Smooth muscle cell (in vitro differentiated cells): ENCODE results near the gene INSM2. TPM values are rescaled to one million over a fixed set of nuclear protein-coding genes. Genes with fewer than 3 reads are reported as not detected.

Source experiments
- DNase-seq: peaks from one replicate; lab custom pipeline; 2025; ENCODE audit not compliant: unreplicated experiment; lab: John Stamatoyannopoulos, UW
- H2AFZ ChIP-seq: fragments of 200-600 bp; sonication (generic); 2 replicates; pipeline ENCODE4 v1.6.0; 2016; ENCODE audit warnings: antibody characterized with exemption, low read depth, mild to moderate bottlenecking
- H3F3A ChIP-seq: fragments of 200-600 bp; sonication (generic); 2 replicates; pipeline ENCODE4 v1.6.0; 2017; ENCODE audit warnings: antibody characterized with exemption, low read depth
- H3K27ac ChIP-seq: fragments of 200-600 bp; sonication (generic); 2 replicates; pipeline ENCODE4 v1.5.1; 2016; ENCODE audit warnings: low read depth, mild to moderate bottlenecking
- H3K27me3 ChIP-seq: fragments of 200-600 bp; sonication (generic); 2 replicates; pipeline ENCODE4 v1.6.1; 2016; ENCODE audit warnings: low read depth, mild to moderate bottlenecking
- H3K36me3 ChIP-seq: fragments of 200-600 bp; sonication (generic); 2 replicates; pipeline ENCODE4 v1.5.1; 2016; ENCODE audit warnings: low read depth
- H3K4me1 ChIP-seq: fragments of 200-600 bp; sonication (generic); 2 replicates; pipeline ENCODE4 v1.5.1; 2016; ENCODE audit warnings: low read depth
- H3K4me2 ChIP-seq: fragments of 200-600 bp; sonication (generic); 2 replicates; pipeline ENCODE4 v1.6.0; 2016; ENCODE audit warnings: mild to moderate bottlenecking
- H3K4me3 ChIP-seq: fragments of 200-600 bp; sonication (generic); 2 replicates; pipeline ENCODE4 v1.5.1; 2016; ENCODE audit warnings: mild to moderate bottlenecking
- H3K79me2 ChIP-seq: fragments of 200-600 bp; sonication (generic); 2 replicates; pipeline ENCODE4 v1.6.0; 2016; ENCODE audit warnings: low read depth, mild to moderate bottlenecking
- H3K9ac ChIP-seq: fragments of 200-600 bp; sonication (generic); 2 replicates; pipeline ENCODE4 v1.6.0; 2016; ENCODE audit warnings: low read depth
- H3K9me3 ChIP-seq: fragments of 200-600 bp; sonication (generic); replicated peaks from 2 replicates; pipeline ENCODE4 v1.5.1; 2016; ENCODE audit warnings: low read depth
- H4K20me1 ChIP-seq: fragments of 200-600 bp; sonication (generic); 2 replicates; pipeline ENCODE4 v1.6.0; 2016; ENCODE audit warnings: low read depth
- WGBS: methylation state at CpG from one replicate; pipeline ENCODE4 v1.1.7; 2016; ENCODE audit warnings: low lambda C conversion rate; 5-methylcytosine and 5-hydroxymethylcytosine counted together
- polyA plus RNA-seq: library from polyadenylated mRNA; unstranded; fragments of >200 nt; fragmentation: Nextera tagmentation; extraction: Ambion mirVana; gene quantifications from 2 replicates; pipeline ENCODE4 v1.2.1, GENCODE V29; 2016
- total RNA-seq: library from RNA; depleted of rRNA; stranded (reverse); fragments of >200 nt; gene quantifications from 2 replicates; pipeline ENCODE4 v1.2.3, GENCODE V29; 2014
- TF ChIP-seq, protein P1 (sequence below): fragments of 200-600 bp; sonication (generic); IDR thresholded peaks from 2 replicates; pipeline ENCODE4 v1.5.1; 2017; ENCODE audit warnings: borderline replicate concordance, mild to moderate bottlenecking, antibody characterized with exemption; ENCODE audit not compliant: insufficient read depth, poor library complexity, severe bottlenecking

Gene INSM2
- total and polyA plus RNA-seq, 2 experiments from 2014 or later, result not detected

DNA sequence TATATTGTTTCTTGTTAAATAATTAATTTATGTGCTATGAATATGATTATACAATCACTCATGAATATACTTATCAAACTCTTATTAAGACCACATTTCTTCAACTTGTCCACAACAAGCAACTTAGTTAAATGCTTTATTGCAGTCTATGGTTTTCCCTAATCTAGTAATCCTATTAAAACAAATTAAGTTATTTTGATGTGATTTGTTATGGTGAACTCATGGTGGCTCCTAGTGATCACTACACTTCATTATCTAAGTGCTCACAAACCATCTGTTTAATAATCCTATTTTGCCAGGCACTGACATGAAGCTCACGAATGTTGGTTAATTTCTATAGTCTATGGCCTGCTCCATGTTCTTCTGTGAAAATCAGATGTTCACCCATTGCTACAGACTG is 42.9 kb downstream of the INSM2 start:
- TF ChIP-seq, protein P1, sequence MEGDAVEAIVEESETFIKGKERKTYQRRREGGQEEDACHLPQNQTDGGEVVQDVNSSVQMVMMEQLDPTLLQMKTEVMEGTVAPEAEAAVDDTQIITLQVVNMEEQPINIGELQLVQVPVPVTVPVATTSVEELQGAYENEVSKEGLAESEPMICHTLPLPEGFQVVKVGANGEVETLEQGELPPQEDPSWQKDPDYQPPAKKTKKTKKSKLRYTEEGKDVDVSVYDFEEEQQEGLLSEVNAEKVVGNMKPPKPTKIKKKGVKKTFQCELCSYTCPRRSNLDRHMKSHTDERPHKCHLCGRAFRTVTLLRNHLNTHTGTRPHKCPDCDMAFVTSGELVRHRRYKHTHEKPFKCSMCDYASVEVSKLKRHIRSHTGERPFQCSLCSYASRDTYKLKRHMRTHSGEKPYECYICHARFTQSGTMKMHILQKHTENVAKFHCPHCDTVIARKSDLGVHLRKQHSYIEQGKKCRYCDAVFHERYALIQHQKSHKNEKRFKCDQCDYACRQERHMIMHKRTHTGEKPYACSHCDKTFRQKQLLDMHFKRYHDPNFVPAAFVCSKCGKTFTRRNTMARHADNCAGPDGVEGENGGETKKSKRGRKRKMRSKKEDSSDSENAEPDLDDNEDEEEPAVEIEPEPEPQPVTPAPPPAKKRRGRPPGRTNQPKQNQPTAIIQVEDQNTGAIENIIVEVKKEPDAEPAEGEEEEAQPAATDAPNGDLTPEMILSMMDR, result no peak
- no peak overlapping the region for H3K9ac ChIP-seq
- no peaks in the 10 kb centered on the region for H3K9me3 ChIP-seq
- no peak overlapping the region for H3K4me2 ChIP-seq
- DNase-seq, result no peak
- H3K27ac ChIP-seq, result no peak overlapping the region
- H3K36me3 ChIP-seq, result no peaks in the 10 kb centered on the region
- no peaks in the 10 kb centered on the region for H4K20me1 ChIP-seq
- no peaks in the 10 kb centered on the region for H3F3A ChIP-seq
- no peaks in the 10 kb centered on the region for H3K27me3 ChIP-seq
- 83% methylated on average over 1 of the region's 1 CpG for WGBS
- no peak overlapping the region for H3K4me3 ChIP-seq
- no peaks in the 10 kb centered on the region for H3K4me1 ChIP-seq
- no peaks in the 10 kb centered on the region for H3K79me2 ChIP-seq
- H2AFZ ChIP-seq, result no peak overlapping the region

DNA sequence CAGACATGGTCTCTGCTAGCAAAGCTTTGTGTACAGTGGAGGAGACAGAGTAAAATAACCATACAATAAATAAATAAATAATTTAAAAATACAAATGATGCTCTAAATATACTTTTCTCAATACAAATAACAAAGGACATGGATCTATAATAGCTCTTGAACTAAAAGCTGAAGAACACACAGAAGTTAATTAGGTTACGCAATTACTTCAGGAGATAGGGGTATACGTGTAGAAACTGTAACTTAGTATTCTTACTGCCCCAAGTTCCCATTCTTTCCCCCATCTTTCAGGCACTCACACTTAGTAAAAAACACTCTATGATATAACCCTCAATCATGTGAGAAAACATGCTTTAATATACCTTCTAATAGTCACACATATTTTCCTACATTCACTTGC is 44.2 kb downstream of the INSM2 start:
- Histone ChIP-seq H3K27me3 (no peaks in the 10 kb centered on the region), H3K36me3 (no peaks in the 10 kb centered on the region), H3K9ac (no peak overlapping the region), H2AFZ (no peak overlapping the region), H3F3A (no peaks in the 10 kb centered on the region), H3K79me2 (no peaks in the 10 kb centered on the region), H3K9me3 (no peaks in the 10 kb centered on the region), H3K4me1 (no peaks in the 10 kb centered on the region), H3K4me2 (no peak overlapping the region), H3K27ac (no peak overlapping the region), H3K4me3 (no peak overlapping the region), H4K20me1 (no peaks in the 10 kb centered on the region)
- WGBS, result 95% methylated on average over 2 of the region's 2 CpGs
- TF ChIP-seq, protein P1, result no peak
- no peak for DNase-seq

DNA sequence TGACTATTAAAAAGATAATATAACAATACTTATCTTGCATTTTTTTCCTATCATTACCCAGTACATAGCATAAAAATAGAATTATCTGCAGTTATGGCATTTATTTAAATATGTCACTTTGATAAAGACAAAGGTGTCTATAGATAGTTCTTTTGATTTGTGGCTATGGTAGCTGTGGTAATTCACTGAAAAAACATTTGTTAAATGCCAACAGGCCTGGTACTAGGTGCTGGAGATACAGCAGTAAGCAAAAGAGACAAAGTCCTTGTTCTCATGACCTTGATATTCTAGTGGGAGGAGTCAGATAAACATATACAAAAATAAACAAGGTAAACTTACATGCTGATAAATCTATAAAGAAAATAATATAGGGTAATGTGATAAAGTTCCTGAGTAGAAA is 44.7 kb downstream of the INSM2 start:
- Histone ChIP-seq H3K27ac (no peak overlapping the region), H3K4me3 (no peak overlapping the region), H2AFZ (no peak overlapping the region), H3K79me2 (no peaks in the 10 kb centered on the region), H3K4me2 (no peak overlapping the region), H3K27me3 (no peaks in the 10 kb centered on the region), H3K9me3 (no peaks in the 10 kb centered on the region), H3K4me1 (no peaks in the 10 kb centered on the region), H3F3A (no peaks in the 10 kb centered on the region), H4K20me1 (no peaks in the 10 kb centered on the region), H3K36me3 (no peaks in the 10 kb centered on the region), H3K9ac (no peak overlapping the region)
- TF ChIP-seq, protein P1, result no peak
- DNase-seq, result no peak

Other genes with a start within 250 kb of the INSM2 start
- gene PSMA6, start 241.8 kb upstream of the INSM2 start, total RNA-seq, result 250 and 315 TPM in 2 replicates
- gene PSMA6, start 241.8 kb upstream of the INSM2 start, polyA plus RNA-seq, result 251 and 255 TPM in 2 replicates
- 170 and 215 TPM in 2 replicates for gene NFKBIA, start 129.4 kb upstream of the INSM2 start, total RNA-seq
- gene NFKBIA, start 129.4 kb upstream of the INSM2 start, polyA plus RNA-seq, result 207 and 223 TPM in 2 replicates